ENCODE measurements around the gene MYO1H. TPM values are rescaled to one million over a fixed set of nuclear protein-coding genes. Genes with fewer than 3 reads are reported as not detected.
"Not testable (repeated sequence)": the region's sequence is repeated elsewhere in the genome, so short reads cannot be mapped to it uniquely, and the experiment has no call there.

MYO1H gene
- total and polyA plus RNA-seq, 2 donors, result not detected

GRCh38 chr12:109435428-109436187 is 87.9 kb downstream of the MYO1H start:
- DNase-seq (ENCODE audit: extremely low spot score), result no peak
- WGBS, result 72% methylated on average over 17 of the region's 17 CpGs

GRCh38 chr12:109436188-109436560 is 88.5 kb downstream of the MYO1H start:
- H3K36me3 ChIP-seq (ENCODE audit: insufficient read depth), result no peaks in the 10 kb centered on the region
- 57% methylated on average over 7 of the region's 7 CpGs for WGBS
- H3K4me3 ChIP-seq (ENCODE audit: low read depth, low read length), result no peak overlapping the region
- no peak overlapping the region for H3K27ac ChIP-seq (ENCODE audit: low read depth)
- no peaks in the 10 kb centered on the region for H3K4me1 ChIP-seq (ENCODE audit: insufficient read depth)
- DNase-seq (ENCODE audit: extremely low spot score), result no peak

More at GRCh38 chr12:109435428-109436187, 87.9 kb downstream of the MYO1H start:
- Histone ChIP-seq H3K4me3 (ENCODE audit: low read depth, low read length) (no peak overlapping the region), H3K36me3 (ENCODE audit: insufficient read depth) (no peaks in the 10 kb centered on the region), H3K27ac (ENCODE audit: low read depth) (no peak overlapping the region), H3K4me1 (ENCODE audit: insufficient read depth) (no peaks in the 10 kb centered on the region)

GRCh38 chr12:109439181-109439580 is 91.5 kb downstream of the MYO1H start:
- Histone ChIP-seq H3K4me3 (ENCODE audit: low read depth, low read length) (no peak overlapping the region), H3K27ac (ENCODE audit: low read depth) (no peak overlapping the region), H3K36me3 (ENCODE audit: insufficient read depth) (no peaks in the 10 kb centered on the region), H3K4me1 (ENCODE audit: insufficient read depth) (no peaks in the 10 kb centered on the region)
- DNase-seq (ENCODE audit: extremely low spot score), result no peak
- 87% methylated on average over 6 of the region's 6 CpGs for WGBS

GRCh38 chr12:109439951-109440350 is 92.3 kb downstream of the MYO1H start:
- not testable (repeated sequence) for H3K4me1 ChIP-seq (ENCODE audit: insufficient read depth); H3K36me3 ChIP-seq (ENCODE audit: insufficient read depth); DNase-seq (ENCODE audit: extremely low spot score); H3K27ac ChIP-seq (ENCODE audit: low read depth); H3K4me3 ChIP-seq (ENCODE audit: low read depth, low read length)
- WGBS, result 96% methylated on average over 13 of the region's 13 CpGs

- 62% methylated on average over 9 of the region's 9 CpGs for WGBS
- no peak overlapping the region for H3K27ac ChIP-seq (ENCODE audit: low read depth)
- no peak overlapping the region for H3K4me3 ChIP-seq (ENCODE audit: low read depth, low read length)
These were observed 93.3 kb downstream of the MYO1H start for GRCh38 chr12:109440851-109441490.

GRCh38 chr12:109443794-109444193 is 96.1 kb downstream of the MYO1H start:
- no peaks in the 10 kb centered on the region for H3K36me3 ChIP-seq (ENCODE audit: insufficient read depth)
- 87% methylated on average over 5 of the region's 5 CpGs for WGBS
- DNase-seq (ENCODE audit: extremely low spot score), result no peak
- no peak overlapping the region for H3K4me3 ChIP-seq (ENCODE audit: low read depth, low read length)
- H3K4me1 ChIP-seq (ENCODE audit: insufficient read depth), result no peaks in the 10 kb centered on the region
- no peak overlapping the region for H3K27ac ChIP-seq (ENCODE audit: low read depth)

More at GRCh38 chr12:109440851-109441490, 93.3 kb downstream of the MYO1H start:
- DNase-seq (ENCODE audit: extremely low spot score), result no peak
- H3K4me1 ChIP-seq (ENCODE audit: insufficient read depth), result no peaks in the 10 kb centered on the region
- no peaks in the 10 kb centered on the region for H3K36me3 ChIP-seq (ENCODE audit: insufficient read depth)

GRCh38 chr12:109444259-109444658 is 96.6 kb downstream of the MYO1H start:
- 56% methylated on average over 6 of the region's 6 CpGs for WGBS
- no peak overlapping the region for H3K4me3 ChIP-seq (ENCODE audit: low read depth, low read length)
- no peaks in the 10 kb centered on the region for H3K36me3 ChIP-seq (ENCODE audit: insufficient read depth)
- no peak for DNase-seq (ENCODE audit: extremely low spot score)
- H3K4me1 ChIP-seq (ENCODE audit: insufficient read depth), result no peaks in the 10 kb centered on the region
- no peak overlapping the region for H3K27ac ChIP-seq (ENCODE audit: low read depth)

GRCh38 chr12:109445191-109445609 is 97.5 kb downstream of the MYO1H start:
- WGBS, result 63% methylated on average over 2 of the region's 2 CpGs
- no peak overlapping the region for H3K27ac ChIP-seq (ENCODE audit: low read depth)
- H3K4me1 ChIP-seq (ENCODE audit: insufficient read depth), result no peaks in the 10 kb centered on the region
- H3K4me3 ChIP-seq (ENCODE audit: low read depth, low read length), result no peak overlapping the region
- DNase-seq (ENCODE audit: extremely low spot score), result no peak
- H3K36me3 ChIP-seq (ENCODE audit: insufficient read depth), result no peaks in the 10 kb centered on the region

GRCh38 chr12:109446869-109447268 is 99.2 kb downstream of the MYO1H start:
- no peak for DNase-seq (ENCODE audit: extremely low spot score)
- H3K36me3 ChIP-seq (ENCODE audit: insufficient read depth), result no peaks in the 10 kb centered on the region
- H3K4me1 ChIP-seq (ENCODE audit: insufficient read depth), result no peaks in the 10 kb centered on the region
- no peak overlapping the region for H3K4me3 ChIP-seq (ENCODE audit: low read depth, low read length)
- no peak overlapping the region for H3K27ac ChIP-seq (ENCODE audit: low read depth)
- WGBS, result 78% methylated on average over 8 of the region's 8 CpGs

GRCh38 chr12:109447482-109447881 is 99.8 kb downstream of the MYO1H start:
- 78% methylated on average over 9 of the region's 9 CpGs for WGBS
- Histone ChIP-seq H3K27ac (ENCODE audit: low read depth) (no peak overlapping the region), H3K36me3 (ENCODE audit: insufficient read depth) (no peaks in the 10 kb centered on the region), H3K4me3 (ENCODE audit: low read depth, low read length) (no peak overlapping the region), H3K4me1 (ENCODE audit: insufficient read depth) (no peaks in the 10 kb centered on the region)
- no peak for DNase-seq (ENCODE audit: extremely low spot score)

GRCh38 chr12:109448272-109448671 is 100.6 kb downstream of the MYO1H start:
- no peak for DNase-seq (ENCODE audit: extremely low spot score)
- H3K36me3 ChIP-seq (ENCODE audit: insufficient read depth), result peaks cover under 1% of the 10 kb centered on the region
- no peak overlapping the region for H3K27ac ChIP-seq (ENCODE audit: low read depth)
- WGBS, result 69% methylated on average over 5 of the region's 5 CpGs
- no peak overlapping the region for H3K4me3 ChIP-seq (ENCODE audit: low read depth, low read length)
- no peaks in the 10 kb centered on the region for H3K4me1 ChIP-seq (ENCODE audit: insufficient read depth)

- 88% methylated on average over 8 of the region's 8 CpGs for WGBS
- H3K36me3 ChIP-seq (ENCODE audit: insufficient read depth), result peaks cover 2% of the 10 kb centered on the region
- DNase-seq (ENCODE audit: extremely low spot score), result no peak
- no peak overlapping the region for H3K27ac ChIP-seq (ENCODE audit: low read depth)
- H3K4me3 ChIP-seq (ENCODE audit: low read depth, low read length), result no peak overlapping the region
- H3K4me1 ChIP-seq (ENCODE audit: insufficient read depth), result no peaks in the 10 kb centered on the region
These were observed 101.1 kb downstream of the MYO1H start for GRCh38 chr12:109448707-109449390.

GRCh38 chr12:109449845-109450532 is 102.3 kb downstream of the MYO1H start:
- 66% methylated on average over 16 of the region's 16 CpGs for WGBS
- H3K27ac ChIP-seq (ENCODE audit: low read depth), result no peak overlapping the region

More at GRCh38 chr12:109449845-109450532, 102.3 kb downstream of the MYO1H start:
- no peak for DNase-seq (ENCODE audit: extremely low spot score)
- peaks cover 2% of the 10 kb centered on the region for H3K36me3 ChIP-seq (ENCODE audit: insufficient read depth)
- H3K4me3 ChIP-seq (ENCODE audit: low read depth, low read length), result no peak overlapping the region
- H3K4me1 ChIP-seq (ENCODE audit: insufficient read depth), result no peaks in the 10 kb centered on the region
